Psoas muscle (tissue), 8 donors: ENCODE measurements around the gene FBXW7. TPM values are rescaled to one million over a fixed set of nuclear protein-coding genes. Genes with fewer than 3 reads are reported as not detected.

ENCODE experiments used
- ATAC-seq, 4 donors: fragments of 200-7000 bp; cut with Tn5 transposase; one replicate each; pipeline ENCODE4 v1.9.1; 2020; ENCODE audit warnings: moderate library complexity in 3 of 4, mild to moderate bottlenecking in 2 of 4
- DNase-seq, 2 donors: peaks; one replicate each; pipeline ENCODE4 v3.0.0-alpha.2; 2020
- H3K27ac ChIP-seq: fragments of 200-600 bp; one replicate; pipeline ENCODE4 v1.8.0; 2022
- H3K27me3 ChIP-seq, 3 donors: fragments of 200-600 bp in 1 of 3; one replicate each; pipeline versions ENCODE4 v1.6.1 to v1.8.0; 2013 to 2022; ENCODE audit warnings: low read length in 2 of 3, mild to moderate bottlenecking in 2 of 3, moderate library complexity in 1 of 3; ENCODE audit not compliant: insufficient read depth in 3 of 3
- H3K36me3 ChIP-seq, 2 donors: fragments of 200-600 bp in 1 of 2; one replicate each; pipeline versions ENCODE4 v1.6.1 to v1.8.0; 2013 to 2022; ENCODE audit warnings: low read depth in 1 of 2, mild to moderate bottlenecking in 1 of 2, moderate library complexity in 1 of 2; ENCODE audit not compliant: insufficient read depth in 1 of 2
- H3K4me1 ChIP-seq: fragments of 200-600 bp; one replicate; pipeline ENCODE4 v1.8.0; 2022
- H3K4me3 ChIP-seq: fragments of 200-600 bp; one replicate; pipeline ENCODE4 v1.8.0; 2022; ENCODE audit warnings: mild to moderate bottlenecking
- H3K9me3 ChIP-seq: fragments of 200-600 bp; one replicate; pipeline ENCODE4 v1.8.0; 2022
- CTCF ChIP-seq: fragments of 200-600 bp; IDR thresholded peaks from one replicate; pipeline ENCODE4 v1.8.0; 2022; ENCODE audit warnings: antibody characterized with exemption
- WGBS, 3 donors: extraction: QIAGEN DNeasy Blood & Tissue Kit; methylation state at CpG; one replicate each; pipeline versions ENCODE4 v1.1.6 to v1.1.7; 2013; 5-methylcytosine and 5-hydroxymethylcytosine counted together
- intact Hi-C, 2 donors: fragments of 100-400 bp; cut with DNase I; formaldehyde crosslinking; loops; one replicate each; pipeline versions ENCODE4 v1.11.0 to v1.14.2; 2022
- polyA plus RNA-seq, 3 donors: library from polyadenylated mRNA; stranded (reverse); fragments of 200-250 nt; gene quantifications; one replicate each; pipeline ENCODE4 v1.2.3, GENCODE V29; 2013
- total RNA-seq, 4 donors: library from RNA; stranded (reverse); fragmentation: NEBNext Ultra II Directional in 2 of 4; extraction: Animal tissue kit (Norgen Biotek cat#: 25700) in 2 of 4; gene quantifications; one replicate each; pipeline versions ENCODE4 v1.2.1 to v1.2.4, GENCODE V29; 2021 to 2023
- donor health status: healthy with polysubstance abuse.
- donor health status: DM: no; HTN: no; CAD: no; lungs with moderate emphysema.
- donor health status: Bipolar disorder and iron deficiency.
- donor health status: healthy.
- donor health status: DM: yes; HTN: yes; CAD: no.
- donor health status: DM: no; HTN: no; CAD: no.
- donor health status: DM: no; HTN: no; CAD: no.
- donor health status: DM: yes; HTN: yes; CAD: no.

FBXW7 gene
- total and polyA plus RNA-seq, 7 donors = 9.8 to 41.1 (median 28.7) TPM

GRCh38 chr4:152327606-152328453 is 208.1 kb downstream of the FBXW7 start:
- TF ChIP-seq CTCF = no peak
- Histone ChIP-seq H3K4me1 (no peaks in the 10 kb centered on the region), H3K4me3 (no peak overlapping the region), H3K27ac (no peak overlapping the region), H3K27me3 (no peaks in the 10 kb centered on the region), H3K36me3 (peaks cover 3 to 98% of the 10 kb centered on the region in 2 donors), H3K9me3 (no peaks in the 10 kb centered on the region)
- ATAC-seq (no peak), DNase-seq (no peak)
- WGBS, 3 donors = 92 to 94% (median 93%) methylated on average over 6 of the region's 6 CpGs
- intact Hi-C loops = no loop called here

- Histone ChIP-seq H3K27me3 (no peaks in the 10 kb centered on the region), H3K4me3 (no peak overlapping the region), H3K4me1 (no peaks in the 10 kb centered on the region), H3K36me3 (peaks cover 5 to 98% of the 10 kb centered on the region in 2 donors), H3K9me3 (no peaks in the 10 kb centered on the region), H3K27ac (no peak overlapping the region)
- TF ChIP-seq CTCF = no peak
- 90 to 92% (median 91%) methylated on average over 5 of the region's 5 CpGs for WGBS, 3 donors
- DNase-seq (no peak), ATAC-seq (no peak)
- intact Hi-C loops = no loop called here
Observed at GRCh38 chr4:152325831-152326230, 210.1 kb downstream of the FBXW7 start.

GRCh38 chr4:152323221-152323620 is 212.7 kb downstream of the FBXW7 start:
- no peaks in the 10 kb centered on the region for H3K9me3 ChIP-seq
- peaks cover 5 to 77% of the 10 kb centered on the region in 2 donors for H3K36me3 ChIP-seq
- H3K4me1 ChIP-seq = no peaks in the 10 kb centered on the region
- H3K27ac ChIP-seq = no peak overlapping the region
- no peak for ATAC-seq
- no peaks in the 10 kb centered on the region for H3K27me3 ChIP-seq
- TF ChIP-seq CTCF = no peak
- no peak overlapping the region for H3K4me3 ChIP-seq
- DNase-seq = no peak
- 36 to 80% (median 55%) methylated on average over 1 of the region's 1 CpG for WGBS, 3 donors
- intact Hi-C loops = loop anchor here in 1 of 2 donors (5.0 kb wide), 1 partner anchor 1839 kb away; no protein-coding TSS in a partner anchor

- no peaks in the 10 kb centered on the region for H3K4me1 ChIP-seq
- peaks cover 5 to 71% of the 10 kb centered on the region in 2 donors for H3K36me3 ChIP-seq
- no peak overlapping the region for H3K4me3 ChIP-seq
- H3K9me3 ChIP-seq = no peaks in the 10 kb centered on the region
- no peaks in the 10 kb centered on the region for H3K27me3 ChIP-seq
- no peak for TF ChIP-seq CTCF
- no peak for ATAC-seq
- 90 to 93% (median 92%) methylated on average over 6 of the region's 6 CpGs for WGBS, 3 donors
- H3K27ac ChIP-seq = no peak overlapping the region
- intact Hi-C loops = loop anchor here in 1 of 2 donors (5.0 kb wide), 1 partner anchor 1840 kb away; no protein-coding TSS in a partner anchor
- no peak for DNase-seq
Observed at GRCh38 chr4:152322656-152323055, 213.2 kb downstream of the FBXW7 start.
